ENCODE measurements around the gene EEA1.

EEA1 gene

DNA sequence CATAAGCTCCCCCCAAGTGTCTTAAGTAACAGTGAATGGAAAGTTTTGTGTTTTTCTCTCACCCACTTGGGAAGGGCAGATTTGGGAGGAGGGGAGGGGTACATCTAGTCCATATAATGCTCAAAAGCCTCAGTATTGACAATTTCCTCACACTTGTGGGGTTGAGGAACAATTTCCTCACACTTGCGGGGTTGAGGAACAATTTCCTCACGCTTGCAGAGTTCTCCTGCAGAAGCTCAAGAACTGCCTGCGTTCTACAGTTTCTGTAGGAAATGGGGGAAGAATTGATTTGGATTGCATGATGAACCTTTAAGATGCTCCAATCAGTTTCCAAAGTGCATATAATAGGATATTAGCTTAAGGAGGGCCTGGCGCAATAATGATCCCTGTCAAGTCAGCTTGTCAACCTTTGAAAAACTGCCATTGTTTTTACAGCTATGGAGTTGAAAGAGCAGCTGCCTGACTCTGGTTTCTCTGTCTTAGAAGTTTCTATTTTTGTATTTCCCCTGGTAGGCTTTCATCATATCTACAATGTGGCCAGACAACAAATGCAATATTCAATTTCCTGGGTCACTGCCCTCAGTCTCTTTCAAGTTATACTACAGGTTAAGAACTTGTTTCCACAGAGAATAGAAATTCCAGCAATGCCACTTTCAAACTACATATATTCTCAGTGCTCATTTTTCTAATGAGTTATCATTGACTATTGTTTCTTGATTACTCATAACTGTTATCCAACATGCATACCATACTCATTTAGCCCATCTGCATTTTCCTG is 159.8 kb downstream of the EEA1 start:
- DNase-seq (ENCODE audit: extremely low read depth, low read depth) = no peak
- TF ChIP-seq, protein P1, sequence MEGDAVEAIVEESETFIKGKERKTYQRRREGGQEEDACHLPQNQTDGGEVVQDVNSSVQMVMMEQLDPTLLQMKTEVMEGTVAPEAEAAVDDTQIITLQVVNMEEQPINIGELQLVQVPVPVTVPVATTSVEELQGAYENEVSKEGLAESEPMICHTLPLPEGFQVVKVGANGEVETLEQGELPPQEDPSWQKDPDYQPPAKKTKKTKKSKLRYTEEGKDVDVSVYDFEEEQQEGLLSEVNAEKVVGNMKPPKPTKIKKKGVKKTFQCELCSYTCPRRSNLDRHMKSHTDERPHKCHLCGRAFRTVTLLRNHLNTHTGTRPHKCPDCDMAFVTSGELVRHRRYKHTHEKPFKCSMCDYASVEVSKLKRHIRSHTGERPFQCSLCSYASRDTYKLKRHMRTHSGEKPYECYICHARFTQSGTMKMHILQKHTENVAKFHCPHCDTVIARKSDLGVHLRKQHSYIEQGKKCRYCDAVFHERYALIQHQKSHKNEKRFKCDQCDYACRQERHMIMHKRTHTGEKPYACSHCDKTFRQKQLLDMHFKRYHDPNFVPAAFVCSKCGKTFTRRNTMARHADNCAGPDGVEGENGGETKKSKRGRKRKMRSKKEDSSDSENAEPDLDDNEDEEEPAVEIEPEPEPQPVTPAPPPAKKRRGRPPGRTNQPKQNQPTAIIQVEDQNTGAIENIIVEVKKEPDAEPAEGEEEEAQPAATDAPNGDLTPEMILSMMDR (IDR thresholded peaks at IDR 0.05; ENCODE audit: low read depth, low read length) = no peak

DNA sequence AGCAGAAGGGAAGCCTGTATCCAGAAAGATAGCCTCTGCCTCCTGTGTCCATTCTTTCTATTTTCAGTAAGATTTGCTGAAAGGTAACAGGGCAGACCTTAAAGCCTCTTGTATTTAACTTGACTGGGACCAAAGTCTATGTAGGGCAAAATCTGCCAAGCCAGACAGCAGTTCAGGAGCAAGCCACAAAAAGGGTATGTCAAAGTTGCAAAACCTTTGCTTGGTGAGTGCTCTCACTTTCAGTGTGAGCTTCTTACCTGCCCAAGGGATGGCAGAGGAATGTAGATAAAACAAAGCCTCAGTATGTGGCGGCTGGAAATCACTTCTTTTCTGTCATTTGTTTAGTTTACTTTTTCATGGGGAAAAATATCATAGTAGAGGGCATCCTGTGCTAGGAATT is 163.2 kb downstream of the EEA1 start:
- DNase-seq (ENCODE audit: extremely low read depth, low read depth) = no peak
- TF ChIP-seq, protein P1 (IDR thresholded peaks at IDR 0.05; ENCODE audit: low read depth, low read length) = no peak

DNA sequence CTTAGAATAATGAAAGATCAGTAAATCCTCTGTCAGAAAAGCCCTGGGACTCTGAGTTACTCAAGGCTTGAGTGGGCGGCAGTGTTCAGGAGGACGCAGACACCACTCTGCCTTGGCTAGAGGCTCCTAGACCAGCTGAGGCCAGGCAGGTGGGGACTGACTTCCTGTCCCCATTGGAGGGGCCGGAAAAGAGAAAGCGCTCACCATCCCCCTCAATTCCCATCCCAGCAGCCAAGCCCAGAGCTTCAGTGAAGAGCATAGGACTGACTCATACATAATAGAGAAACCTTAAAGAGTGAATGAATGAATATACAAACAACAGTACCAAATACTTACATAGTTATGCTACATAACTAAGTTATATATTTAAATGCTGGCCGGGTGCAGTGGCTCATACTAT is 164.3 kb downstream of the EEA1 start:
- TF ChIP-seq, protein P1 (IDR thresholded peaks at IDR 0.05; ENCODE audit: low read depth, low read length) = no peak
- DNase-seq (ENCODE audit: extremely low read depth, low read depth) = no peak

DNA sequence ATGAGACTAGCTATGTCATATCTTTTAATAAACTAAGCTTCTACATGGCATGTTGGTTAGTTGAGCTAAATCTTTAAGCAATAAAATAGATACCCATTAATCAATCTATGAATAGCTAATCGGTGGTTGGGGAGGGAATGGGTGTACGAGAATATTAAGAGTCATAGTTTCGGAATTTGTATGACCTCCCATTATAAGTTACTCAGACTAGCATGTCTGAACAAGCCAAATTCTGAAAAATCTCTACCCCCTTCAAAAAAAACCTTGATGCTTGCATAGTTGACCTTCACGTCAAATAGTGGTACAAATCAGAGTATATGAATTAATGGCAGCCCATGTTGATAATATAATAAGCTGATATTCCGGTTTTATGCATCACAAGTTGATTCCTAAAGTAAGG is 166.3 kb downstream of the EEA1 start:
- DNase-seq (ENCODE audit: extremely low read depth, low read depth) = no peak
- TF ChIP-seq, protein P1 (IDR thresholded peaks at IDR 0.05; ENCODE audit: low read depth, low read length) = no peak

DNA sequence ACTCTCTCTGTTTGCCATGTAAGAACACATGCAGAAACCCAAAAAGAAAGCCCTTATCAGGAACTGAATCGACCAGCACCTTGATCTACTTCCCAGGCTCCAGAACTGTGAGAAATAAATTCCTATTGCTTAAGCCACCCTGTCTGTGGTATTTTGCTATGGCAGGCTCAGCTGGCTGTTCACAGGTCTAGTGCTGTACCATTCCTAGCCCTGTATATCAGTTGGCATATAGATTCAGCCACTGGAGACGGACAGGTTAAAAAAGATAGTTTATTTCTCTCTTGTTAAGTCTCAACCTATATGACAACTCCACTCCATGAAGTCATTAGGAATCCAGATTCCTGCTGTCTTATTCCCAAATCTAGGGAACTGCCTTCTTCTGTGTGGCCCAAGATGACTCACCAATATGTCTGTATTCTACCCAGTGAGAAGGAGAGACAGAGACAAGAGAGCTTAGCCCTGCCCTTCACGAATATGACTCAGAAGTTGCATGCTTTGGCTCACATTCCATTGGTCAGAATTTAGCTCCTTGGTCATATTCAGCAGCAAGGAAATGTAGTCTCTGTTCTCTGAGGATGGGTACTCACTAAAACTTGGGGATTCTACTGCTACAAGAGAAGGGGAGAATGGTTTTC is 169.3 kb downstream of the EEA1 start:
- TF ChIP-seq, protein P1 (IDR thresholded peaks at IDR 0.05; ENCODE audit: low read depth, low read length) = no peak
- no peak for DNase-seq (ENCODE audit: extremely low read depth, low read depth)

DNA sequence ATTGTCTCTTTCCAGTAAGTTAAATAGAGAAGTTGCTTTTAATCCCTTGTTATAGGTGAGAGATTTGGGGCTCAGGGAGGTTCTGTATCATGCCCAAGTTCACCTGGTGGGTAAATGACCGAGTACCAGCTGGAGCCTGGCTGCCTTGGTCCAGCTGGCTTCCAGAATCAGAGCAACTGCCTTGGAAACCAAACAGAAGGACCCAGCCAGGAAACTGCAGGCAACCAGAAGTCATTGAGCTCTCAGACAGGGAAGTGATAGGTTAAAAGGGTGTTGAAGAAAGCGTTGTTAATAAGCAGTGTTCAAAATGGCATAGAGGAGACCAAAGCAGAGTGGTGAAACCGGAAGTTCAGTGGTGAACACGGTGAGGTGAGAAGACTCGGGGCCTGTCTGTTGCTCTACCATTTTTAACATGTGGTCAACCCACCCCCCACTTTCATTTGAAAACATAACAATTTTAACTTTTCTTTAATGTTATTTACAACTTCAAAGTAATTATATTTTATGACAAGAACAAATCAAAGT is 171.4 kb downstream of the EEA1 start:
- TF ChIP-seq, protein P1 (IDR thresholded peaks at IDR 0.05; ENCODE audit: low read depth, low read length) = no peak
- no peak for DNase-seq (ENCODE audit: extremely low read depth, low read depth)

DNA sequence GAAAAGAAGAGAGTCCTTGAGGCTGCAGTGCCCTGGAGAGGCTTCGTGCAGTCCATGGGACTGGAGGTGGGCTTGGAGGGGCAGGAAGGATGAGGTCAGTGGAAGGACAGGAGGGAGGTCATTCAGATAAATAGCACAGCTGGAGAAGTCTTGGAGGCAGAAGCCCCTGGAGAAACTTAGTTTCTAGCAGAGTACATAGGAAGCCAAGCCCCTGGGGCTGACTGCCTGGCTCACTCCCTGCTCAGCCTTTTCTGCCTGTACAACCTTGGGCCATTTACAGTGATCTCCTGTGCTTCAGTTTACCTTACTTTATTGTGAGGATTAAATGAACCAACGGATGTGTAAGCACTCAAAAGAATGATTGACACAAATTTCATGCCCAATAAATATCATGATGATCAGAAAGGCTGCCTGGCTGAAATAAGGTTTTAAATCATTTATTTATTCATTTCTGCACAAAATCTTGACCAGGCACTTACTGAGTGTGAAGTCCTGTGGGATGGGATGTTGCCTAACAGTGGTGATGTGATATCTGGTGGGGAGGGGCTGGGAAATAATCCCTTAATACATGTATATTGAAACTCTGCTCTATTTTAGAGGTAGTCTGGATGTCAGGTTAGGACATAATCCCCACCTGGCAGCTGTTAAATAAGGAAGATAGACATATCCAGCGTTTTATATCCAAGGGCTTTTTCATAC is 172.0 kb downstream of the EEA1 start:
- no peak for DNase-seq (ENCODE audit: extremely low read depth, low read depth)
- TF ChIP-seq, protein P1 (IDR thresholded peaks at IDR 0.05; ENCODE audit: low read depth, low read length) = no peak

Data from AG09319 (cell line).